Fibroblast of mammary gland (primary cell): Measurements from ENCODE around the gene RBM20.

Source experiments
- DNase-seq: peaks from one replicate; pipeline ENCODE4 v3.0.0-alpha.2; 2010; ENCODE audit warnings: low read depth
- H3K4me3 ChIP-seq: 2 replicates; pipeline ENCODE4 v1.5.1; 2011; ENCODE audit warnings: low read depth, mild to moderate bottlenecking, low read length, moderate library complexity; ENCODE audit not compliant: control insufficient read depth
- TF ChIP-seq, protein P1 (sequence below): conservative IDR thresholded peaks from 2 replicates; pipeline ENCODE4 v1.5.1; 2011; ENCODE audit warnings: low read depth, low read length, inconsistent platforms; ENCODE audit not compliant: control insufficient read depth, insufficient read depth

The RBM20 gene

DNA sequence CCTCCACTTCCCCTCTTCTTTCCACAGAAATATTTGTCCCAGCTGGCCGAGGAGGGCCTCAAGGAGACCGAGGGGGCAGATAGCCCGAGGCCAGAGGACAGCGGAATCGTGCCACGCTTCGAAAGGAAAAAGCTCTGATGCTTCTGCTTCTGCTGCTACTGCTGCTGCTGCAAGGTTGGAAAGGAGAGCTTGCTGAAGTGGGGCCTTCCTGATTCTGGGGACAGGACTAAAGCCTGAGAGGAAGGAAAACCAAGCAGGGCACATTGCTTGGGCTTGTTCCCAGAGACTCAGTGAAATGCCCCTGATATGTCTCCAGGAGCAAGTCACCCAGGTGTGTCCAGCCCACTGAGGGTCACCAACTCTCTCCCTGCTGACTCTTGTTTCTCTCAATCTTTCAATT is 191.7 kb downstream of the RBM20 start:
- TF ChIP-seq, protein P1, sequence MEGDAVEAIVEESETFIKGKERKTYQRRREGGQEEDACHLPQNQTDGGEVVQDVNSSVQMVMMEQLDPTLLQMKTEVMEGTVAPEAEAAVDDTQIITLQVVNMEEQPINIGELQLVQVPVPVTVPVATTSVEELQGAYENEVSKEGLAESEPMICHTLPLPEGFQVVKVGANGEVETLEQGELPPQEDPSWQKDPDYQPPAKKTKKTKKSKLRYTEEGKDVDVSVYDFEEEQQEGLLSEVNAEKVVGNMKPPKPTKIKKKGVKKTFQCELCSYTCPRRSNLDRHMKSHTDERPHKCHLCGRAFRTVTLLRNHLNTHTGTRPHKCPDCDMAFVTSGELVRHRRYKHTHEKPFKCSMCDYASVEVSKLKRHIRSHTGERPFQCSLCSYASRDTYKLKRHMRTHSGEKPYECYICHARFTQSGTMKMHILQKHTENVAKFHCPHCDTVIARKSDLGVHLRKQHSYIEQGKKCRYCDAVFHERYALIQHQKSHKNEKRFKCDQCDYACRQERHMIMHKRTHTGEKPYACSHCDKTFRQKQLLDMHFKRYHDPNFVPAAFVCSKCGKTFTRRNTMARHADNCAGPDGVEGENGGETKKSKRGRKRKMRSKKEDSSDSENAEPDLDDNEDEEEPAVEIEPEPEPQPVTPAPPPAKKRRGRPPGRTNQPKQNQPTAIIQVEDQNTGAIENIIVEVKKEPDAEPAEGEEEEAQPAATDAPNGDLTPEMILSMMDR: no peak
- H3K4me3 ChIP-seq: no peak overlapping the region
- DNase-seq: no peak

DNA sequence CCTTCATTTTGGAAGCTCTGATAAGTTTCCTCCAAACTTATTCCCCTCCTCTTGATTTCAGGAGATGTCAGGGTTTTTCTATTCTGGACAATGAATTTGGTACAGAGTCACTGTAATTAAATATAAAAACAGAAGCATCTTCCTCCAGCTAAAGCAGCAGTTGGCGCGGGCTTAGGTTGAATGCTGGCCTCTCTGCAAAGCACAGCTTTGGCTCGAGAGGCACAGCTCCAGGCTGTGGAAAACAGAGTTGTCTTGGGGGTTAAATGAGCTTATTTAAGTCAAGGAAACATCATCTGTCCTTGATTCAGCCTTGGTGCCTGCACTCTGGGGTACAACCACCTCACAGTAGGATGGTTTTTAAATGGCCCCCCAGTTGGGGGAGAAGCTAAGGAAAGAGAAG is 192.6 kb downstream of the RBM20 start:
- TF ChIP-seq, protein P1: no peak
- H3K4me3 ChIP-seq: no peak overlapping the region
- DNase-seq: no peak

DNA sequence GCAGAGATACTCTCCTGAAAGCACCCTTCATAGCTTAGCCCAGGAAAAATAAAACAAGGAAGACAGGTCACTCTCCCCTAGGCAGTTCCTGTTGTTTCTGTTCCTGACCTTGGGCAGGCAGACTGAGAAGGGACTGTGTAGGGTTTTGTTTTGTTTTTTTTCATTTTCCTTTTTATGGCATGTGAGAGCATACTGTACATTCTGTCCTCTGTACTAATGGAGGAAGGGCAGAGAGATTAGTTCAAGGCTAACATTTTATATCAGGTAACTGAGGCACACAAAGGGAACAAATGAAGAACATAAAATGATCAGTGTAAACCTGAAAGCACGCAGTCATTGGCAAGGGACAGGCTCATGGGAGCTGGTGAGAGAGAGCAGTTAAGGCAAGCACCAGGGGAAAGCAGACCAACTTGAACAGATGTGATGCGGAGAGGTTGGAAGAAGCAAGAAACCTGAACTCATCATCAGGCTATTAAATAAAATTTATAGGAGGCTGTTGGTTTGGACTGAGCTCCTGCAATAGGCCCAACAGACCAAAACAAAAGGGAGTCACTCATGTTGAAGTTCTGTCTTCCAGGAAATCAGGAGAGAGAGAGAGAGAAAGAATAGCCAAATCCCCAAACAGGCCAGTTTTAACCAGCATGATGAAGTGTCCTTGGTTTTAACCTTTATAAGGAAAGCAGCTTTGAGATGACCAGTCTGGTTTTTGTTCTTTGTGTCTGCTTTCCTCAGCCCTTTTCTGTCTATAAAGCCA is 193.5 kb downstream of the RBM20 start:
- no peak for DNase-seq
- no peak overlapping the region for H3K4me3 ChIP-seq
- TF ChIP-seq, protein P1: no peak

DNA sequence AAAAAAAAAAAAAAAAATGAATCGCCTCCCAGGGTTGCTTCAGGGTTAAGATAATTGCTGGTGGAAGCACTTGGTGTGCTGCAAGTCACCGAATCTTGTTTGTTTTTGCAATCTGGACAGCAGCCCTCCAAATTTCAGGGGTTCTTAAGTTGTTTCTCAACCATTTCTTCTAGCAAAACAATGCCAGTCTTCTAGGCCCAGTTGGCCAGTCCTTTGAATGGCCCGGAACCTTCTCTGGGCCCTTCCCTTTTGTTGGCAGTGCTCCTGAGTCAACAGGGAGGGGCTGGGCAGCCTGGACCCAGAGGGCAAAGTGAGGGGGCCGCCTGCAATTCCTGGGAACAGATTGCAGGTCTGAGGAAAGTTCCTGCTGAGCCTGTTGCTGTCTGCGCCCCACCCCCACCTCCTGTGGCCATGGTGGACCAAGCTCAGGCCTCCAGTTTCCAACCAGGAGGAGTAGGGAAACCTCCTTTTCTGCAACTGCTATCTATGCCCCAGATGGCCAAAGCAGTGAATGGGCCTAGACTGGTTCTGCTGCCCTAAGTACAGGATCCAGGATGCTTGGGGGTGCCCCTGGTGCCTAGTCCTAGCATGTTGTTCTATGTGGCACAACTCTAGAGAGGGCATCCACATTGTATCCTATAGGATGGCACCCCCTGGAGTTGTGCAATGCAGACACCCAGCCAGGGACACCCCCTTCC is 196.2 kb downstream of the RBM20 start:
- DNase-seq: no peak
- no peak overlapping the region for H3K4me3 ChIP-seq
- TF ChIP-seq, protein P1: no peak

DNA sequence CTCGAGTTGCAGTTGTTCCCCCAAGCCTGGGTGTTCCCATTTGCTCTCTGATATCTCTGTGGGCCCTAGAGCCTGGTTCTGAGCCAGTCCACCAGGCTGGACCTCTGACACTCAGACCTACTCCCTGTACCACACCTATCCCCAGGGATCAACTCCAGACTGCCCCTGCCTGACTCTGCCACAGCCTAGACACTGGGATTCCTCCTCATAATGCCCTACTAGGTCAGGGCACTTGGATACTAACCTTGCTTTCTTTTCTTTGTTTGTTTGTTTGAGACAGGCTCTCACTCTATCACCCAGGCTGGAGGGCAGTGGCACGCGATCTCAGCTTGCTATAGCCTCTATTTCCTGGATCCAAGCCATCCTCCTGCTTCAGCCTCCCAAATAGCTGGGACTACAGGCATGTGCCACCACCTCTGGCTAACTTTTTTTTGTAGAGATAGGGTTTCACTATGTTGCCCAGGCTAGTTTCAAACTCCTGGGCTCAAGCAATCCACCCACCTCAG is 196.8 kb downstream of the RBM20 start:
- no peak overlapping the region for H3K4me3 ChIP-seq
- DNase-seq: no peak
- TF ChIP-seq, protein P1: no peak

DNA sequence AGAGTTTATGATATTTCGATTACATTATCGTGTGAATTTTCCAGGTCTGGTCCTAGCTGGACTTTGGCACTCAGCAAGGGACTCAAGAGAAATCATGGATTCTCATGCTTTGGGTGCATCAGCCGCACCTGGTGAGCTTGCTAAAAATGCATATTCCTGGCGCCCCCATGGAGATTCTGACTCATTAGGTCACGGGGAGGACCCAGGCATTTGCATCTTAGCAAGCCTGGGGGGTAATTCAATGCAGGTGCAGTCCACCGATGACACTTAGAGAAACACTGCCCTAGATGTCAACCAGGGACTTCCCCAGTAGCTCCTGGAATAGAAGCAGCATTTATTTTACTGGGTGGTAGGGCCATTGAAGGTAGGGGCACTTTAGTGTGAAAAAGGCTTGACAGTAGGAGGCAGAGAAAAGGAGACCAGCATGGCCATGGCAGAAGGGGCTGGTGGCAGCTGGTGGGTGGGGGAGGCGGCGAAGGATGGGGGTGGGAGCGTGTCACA is 197.7 kb downstream of the RBM20 start:
- TF ChIP-seq, protein P1: no peak
- no peak overlapping the region for H3K4me3 ChIP-seq
- no peak for DNase-seq
